ENCODE results near the gene BRCC3.

Gene BRCC3

DNA sequence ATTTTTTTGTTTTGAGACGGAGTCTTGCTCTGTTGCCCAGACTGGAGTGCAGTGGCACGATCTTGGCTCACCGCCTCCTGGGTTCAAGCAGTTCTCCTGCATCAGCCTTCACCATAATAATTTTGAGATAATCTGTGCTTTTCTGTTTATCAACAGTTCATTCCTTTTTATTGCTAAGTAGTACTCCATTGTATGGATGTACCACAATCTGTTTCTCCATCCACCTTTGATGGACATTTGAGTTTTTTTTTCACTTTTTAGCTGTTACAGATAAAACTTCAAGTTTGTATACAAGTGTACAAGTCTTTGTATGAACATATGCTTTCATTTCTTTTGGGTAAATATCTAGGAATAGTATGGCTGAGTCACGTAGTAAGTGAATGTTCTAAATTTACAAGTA, 35.6 kb upstream of the BRCC3 start:
- Histone ChIP-seq H3K36me3 (ENCODE audit: control insufficient read depth, insufficient read depth, low read length) (peaks cover 8% of the 10 kb centered on the region), H3K27ac (ENCODE audit: insufficient read depth, low read length, poor library complexity, severe bottlenecking) (no peak overlapping the region), H3K9me3 (ENCODE audit: control insufficient read depth, low read length) (no peaks in the 10 kb centered on the region), H3K27me3 (replicated peaks; ENCODE audit: control insufficient read depth, insufficient read depth, low read length, poor library complexity, severe bottlenecking) (no peaks in the 10 kb centered on the region), H3K4me1 (ENCODE audit: control insufficient read depth, insufficient read depth, low read length, poor library complexity, severe bottlenecking) (no peaks in the 10 kb centered on the region), H3K4me3 (ENCODE audit: insufficient read depth, low read depth, low read length, poor library complexity, severe bottlenecking) (no peak overlapping the region)
- no peak for DNase-seq

DNA sequence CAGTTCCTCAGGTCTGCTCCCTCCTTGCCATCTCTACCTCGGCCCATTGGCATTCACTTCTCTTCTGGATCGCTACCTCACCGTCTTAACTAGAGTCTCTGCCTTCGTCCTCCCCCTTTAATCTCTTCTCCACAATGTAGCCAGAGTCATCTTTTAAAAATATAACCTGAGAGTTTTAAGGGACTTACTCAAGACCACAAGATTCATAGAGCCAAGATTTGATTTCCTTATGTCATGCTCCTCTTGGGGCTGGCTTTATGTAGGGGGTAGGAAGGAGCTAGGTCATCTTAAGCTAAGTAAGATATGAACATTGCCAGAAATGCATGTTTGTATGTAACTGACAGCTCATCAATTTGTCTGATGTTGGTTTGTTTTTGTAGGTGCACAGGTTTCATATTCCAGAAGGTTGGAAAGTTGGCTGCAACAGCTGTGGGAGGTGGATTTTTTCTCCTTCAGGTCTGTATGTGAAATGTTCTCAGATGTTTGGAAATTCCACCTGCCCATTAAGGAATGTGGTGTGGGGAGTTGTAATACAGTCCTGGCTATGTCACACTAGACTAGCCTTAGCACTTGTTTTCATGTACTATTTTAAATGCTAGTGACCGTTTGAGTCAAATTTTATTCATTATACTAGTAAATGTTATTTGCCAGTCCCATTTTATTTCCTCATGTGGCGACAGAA, 25.0 kb upstream of the BRCC3 start:
- Histone ChIP-seq H3K27ac (ENCODE audit: insufficient read depth, low read length, poor library complexity, severe bottlenecking) (no peak overlapping the region), H3K36me3 (ENCODE audit: control insufficient read depth, insufficient read depth, low read length) (peaks cover 4% of the 10 kb centered on the region), H3K4me3 (ENCODE audit: insufficient read depth, low read depth, low read length, poor library complexity, severe bottlenecking) (no peak overlapping the region), H3K9me3 (ENCODE audit: control insufficient read depth, low read length) (no peaks in the 10 kb centered on the region), H3K27me3 (replicated peaks; ENCODE audit: control insufficient read depth, insufficient read depth, low read length, poor library complexity, severe bottlenecking) (no peaks in the 10 kb centered on the region), H3K4me1 (ENCODE audit: control insufficient read depth, insufficient read depth, low read length, poor library complexity, severe bottlenecking) (no peaks in the 10 kb centered on the region)
- no peak for DNase-seq

DNA sequence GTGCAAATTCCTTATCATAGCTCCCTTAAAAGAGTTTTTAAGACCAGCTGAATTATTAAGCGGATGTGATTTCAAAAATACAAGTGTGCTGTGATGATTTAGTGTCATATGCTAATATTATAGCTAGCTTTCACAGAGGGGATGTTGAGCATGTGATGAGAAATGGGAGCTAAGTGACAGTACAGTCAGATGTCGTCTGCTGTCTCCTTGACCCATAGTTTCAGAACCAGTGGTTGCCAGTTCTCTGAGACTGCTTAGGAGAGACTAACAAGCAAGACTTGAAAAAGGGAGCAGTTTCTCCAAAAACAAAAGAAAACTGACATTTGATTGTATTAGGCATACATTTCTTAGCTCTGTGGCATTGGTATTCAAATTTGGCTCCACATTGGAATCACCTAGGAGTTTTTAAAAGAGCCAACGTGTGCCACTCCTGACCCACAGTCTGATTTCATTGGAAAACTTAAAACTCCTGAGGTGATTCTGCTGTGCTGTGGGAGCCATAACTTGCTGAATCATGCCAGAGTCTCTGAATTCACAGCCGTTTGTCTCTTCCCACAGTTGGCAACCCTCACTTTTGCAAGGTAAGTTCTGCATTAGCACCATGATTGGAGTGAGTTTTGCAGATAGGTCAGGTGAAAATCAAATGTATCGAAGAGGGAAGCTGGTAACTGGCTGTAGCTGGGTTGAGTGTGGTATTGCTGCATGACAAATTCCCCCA, 24.3 kb upstream of the BRCC3 start:
- Histone ChIP-seq H3K9me3 (ENCODE audit: control insufficient read depth, low read length) (no peaks in the 10 kb centered on the region), H3K4me3 (ENCODE audit: insufficient read depth, low read depth, low read length, poor library complexity, severe bottlenecking) (no peak overlapping the region), H3K27ac (ENCODE audit: insufficient read depth, low read length, poor library complexity, severe bottlenecking) (no peak overlapping the region), H3K4me1 (ENCODE audit: control insufficient read depth, insufficient read depth, low read length, poor library complexity, severe bottlenecking) (no peaks in the 10 kb centered on the region), H3K36me3 (ENCODE audit: control insufficient read depth, insufficient read depth, low read length) (peaks cover 4% of the 10 kb centered on the region), H3K27me3 (replicated peaks; ENCODE audit: control insufficient read depth, insufficient read depth, low read length, poor library complexity, severe bottlenecking) (no peaks in the 10 kb centered on the region)
- DNase-seq: no peak

DNA sequence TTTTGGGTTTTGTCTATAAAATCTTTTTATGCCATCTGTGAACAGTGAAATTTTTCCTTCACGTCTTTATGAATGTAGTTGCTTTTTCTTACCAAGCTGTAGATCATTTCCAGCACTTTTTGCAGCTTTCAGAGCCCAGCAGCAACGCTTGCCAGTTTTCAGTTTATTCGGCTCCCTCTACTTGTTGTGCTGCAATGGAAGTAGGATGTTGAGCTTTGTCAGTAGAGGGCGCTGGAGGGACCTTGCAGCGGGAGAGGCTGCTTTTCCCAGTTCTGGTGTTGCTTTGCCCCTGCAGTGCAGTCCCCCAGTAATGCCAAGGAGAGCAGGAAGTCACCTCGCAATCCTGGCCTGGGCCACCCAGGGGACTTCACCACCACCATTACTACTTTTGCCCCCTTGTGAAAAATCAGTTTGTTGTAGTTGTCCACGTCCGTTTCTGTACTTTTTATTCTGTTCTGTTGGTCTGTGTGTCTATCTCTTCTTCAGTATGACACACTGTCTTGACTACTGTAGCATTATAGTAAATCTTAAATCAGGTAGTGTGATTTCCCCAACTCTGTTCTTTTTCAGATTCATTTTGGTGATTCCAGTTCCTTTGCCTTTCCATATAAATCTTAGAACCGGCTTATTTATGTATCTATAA, 22.2 kb upstream of the BRCC3 start:
- Histone ChIP-seq H3K9me3 (ENCODE audit: control insufficient read depth, low read length) (no peaks in the 10 kb centered on the region), H3K4me3 (ENCODE audit: insufficient read depth, low read depth, low read length, poor library complexity, severe bottlenecking) (no peak overlapping the region), H3K27ac (ENCODE audit: insufficient read depth, low read length, poor library complexity, severe bottlenecking) (no peak overlapping the region), H3K36me3 (ENCODE audit: control insufficient read depth, insufficient read depth, low read length) (peaks cover 8% of the 10 kb centered on the region), H3K4me1 (ENCODE audit: control insufficient read depth, insufficient read depth, low read length, poor library complexity, severe bottlenecking) (no peaks in the 10 kb centered on the region), H3K27me3 (replicated peaks; ENCODE audit: control insufficient read depth, insufficient read depth, low read length, poor library complexity, severe bottlenecking) (no peaks in the 10 kb centered on the region)
- peak; percentile 7 to 16 (median 9) for DNase-seq

DNA sequence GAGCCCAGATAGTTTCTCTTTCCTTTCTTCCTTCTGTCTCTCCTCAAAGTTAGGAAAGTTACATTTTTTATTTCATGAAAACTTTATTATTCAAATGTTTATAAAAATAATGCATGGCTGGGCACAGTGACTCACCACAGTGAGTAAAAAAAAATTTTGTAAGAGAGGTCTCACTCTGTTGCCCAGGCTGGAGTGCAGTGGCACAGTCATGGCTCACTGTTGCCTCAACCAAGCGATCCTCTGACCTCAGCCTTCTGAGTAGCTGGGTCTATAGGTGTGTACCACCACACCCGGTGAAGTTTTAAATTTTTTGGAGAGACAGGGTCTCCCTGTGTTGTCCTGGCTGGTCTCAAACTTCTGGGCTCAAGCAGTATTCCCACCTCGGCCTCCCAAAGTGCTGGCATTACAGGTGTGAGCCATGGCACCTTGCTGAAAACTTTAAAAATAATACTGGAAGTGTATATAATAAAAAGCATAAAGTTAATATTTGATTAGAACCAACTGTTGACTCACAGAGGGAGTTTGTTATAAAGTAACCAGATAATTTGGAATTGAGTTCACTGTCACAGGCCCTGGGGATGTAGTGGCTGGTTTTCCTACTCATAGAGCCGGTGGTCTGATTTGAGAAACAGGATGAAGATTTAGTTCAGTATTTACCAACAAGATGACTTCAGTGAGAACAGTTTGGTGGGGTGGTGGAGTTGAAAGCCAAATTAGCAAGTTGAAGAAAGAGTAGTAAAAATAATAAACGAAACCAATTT, 18.4 kb upstream of the BRCC3 start:
- H3K9me3 ChIP-seq (ENCODE audit: control insufficient read depth, low read length): no peaks in the 10 kb centered on the region
- no peak overlapping the region for H3K4me3 ChIP-seq (ENCODE audit: insufficient read depth, low read depth, low read length, poor library complexity, severe bottlenecking)
- H3K27ac ChIP-seq (ENCODE audit: insufficient read depth, low read length, poor library complexity, severe bottlenecking): no peak overlapping the region
- DNase-seq: no peak
- H3K27me3 ChIP-seq (replicated peaks; ENCODE audit: control insufficient read depth, insufficient read depth, low read length, poor library complexity, severe bottlenecking): no peaks in the 10 kb centered on the region
- peaks cover 9% of the 10 kb centered on the region for H3K4me1 ChIP-seq (ENCODE audit: control insufficient read depth, insufficient read depth, low read length, poor library complexity, severe bottlenecking)
- H3K36me3 ChIP-seq (ENCODE audit: control insufficient read depth, insufficient read depth, low read length): peaks cover 4% of the 10 kb centered on the region

DNA sequence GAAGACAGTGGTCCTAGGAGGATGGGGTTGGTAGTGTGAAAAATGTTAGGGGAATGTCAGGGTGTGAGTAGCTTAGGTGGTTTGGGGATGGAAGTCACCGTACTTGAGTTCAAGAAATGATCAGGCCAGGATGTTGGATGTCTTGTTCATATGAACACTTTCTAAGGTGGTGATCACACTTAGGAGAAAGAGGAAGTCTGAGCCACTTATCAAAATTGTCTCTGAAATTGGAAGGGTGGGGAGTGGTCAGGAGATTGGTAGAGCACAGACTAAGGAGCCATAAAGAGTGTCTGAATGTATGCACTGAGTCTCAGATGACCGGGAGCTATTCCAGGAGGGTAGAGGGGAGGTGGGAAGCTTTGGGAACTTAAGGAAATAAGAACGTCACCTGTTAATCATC, 17.7 kb upstream of the BRCC3 start:
- Histone ChIP-seq H3K36me3 (ENCODE audit: control insufficient read depth, insufficient read depth, low read length) (peaks cover 4% of the 10 kb centered on the region), H3K9me3 (ENCODE audit: control insufficient read depth, low read length) (no peaks in the 10 kb centered on the region), H3K4me3 (ENCODE audit: insufficient read depth, low read depth, low read length, poor library complexity, severe bottlenecking) (no peak overlapping the region), H3K27me3 (replicated peaks; ENCODE audit: control insufficient read depth, insufficient read depth, low read length, poor library complexity, severe bottlenecking) (no peaks in the 10 kb centered on the region), H3K27ac (ENCODE audit: insufficient read depth, low read length, poor library complexity, severe bottlenecking) (no peak overlapping the region), H3K4me1 (ENCODE audit: control insufficient read depth, insufficient read depth, low read length, poor library complexity, severe bottlenecking) (peaks cover 9% of the 10 kb centered on the region)
- no peak for DNase-seq

DNA sequence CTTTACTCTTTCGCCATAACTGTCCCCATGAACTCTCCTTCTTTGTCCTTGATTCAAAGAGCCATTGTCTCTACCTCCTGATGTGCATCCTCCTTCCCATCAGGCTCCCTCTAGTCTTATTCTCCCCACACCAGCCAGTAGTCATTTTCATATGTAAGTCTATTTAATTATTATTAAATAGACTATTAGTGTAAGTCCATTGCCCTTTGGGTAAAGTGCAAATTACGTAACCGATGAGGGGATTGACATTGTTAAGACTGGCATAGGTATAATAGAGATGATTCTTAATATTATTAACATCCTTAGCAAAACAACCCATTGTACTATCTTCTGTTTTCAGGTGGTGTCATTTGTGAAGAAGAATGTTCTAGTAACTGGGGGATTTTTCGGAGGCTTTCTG, 17.1 kb upstream of the BRCC3 start:
- Histone ChIP-seq H3K9me3 (ENCODE audit: control insufficient read depth, low read length) (no peaks in the 10 kb centered on the region), H3K27ac (ENCODE audit: insufficient read depth, low read length, poor library complexity, severe bottlenecking) (no peak overlapping the region), H3K36me3 (ENCODE audit: control insufficient read depth, insufficient read depth, low read length) (peaks cover 4% of the 10 kb centered on the region), H3K4me3 (ENCODE audit: insufficient read depth, low read depth, low read length, poor library complexity, severe bottlenecking) (no peak overlapping the region), H3K4me1 (ENCODE audit: control insufficient read depth, insufficient read depth, low read length, poor library complexity, severe bottlenecking) (peaks cover 9% of the 10 kb centered on the region), H3K27me3 (replicated peaks; ENCODE audit: control insufficient read depth, insufficient read depth, low read length, poor library complexity, severe bottlenecking) (no peaks in the 10 kb centered on the region)
- no peak for DNase-seq

DNA sequence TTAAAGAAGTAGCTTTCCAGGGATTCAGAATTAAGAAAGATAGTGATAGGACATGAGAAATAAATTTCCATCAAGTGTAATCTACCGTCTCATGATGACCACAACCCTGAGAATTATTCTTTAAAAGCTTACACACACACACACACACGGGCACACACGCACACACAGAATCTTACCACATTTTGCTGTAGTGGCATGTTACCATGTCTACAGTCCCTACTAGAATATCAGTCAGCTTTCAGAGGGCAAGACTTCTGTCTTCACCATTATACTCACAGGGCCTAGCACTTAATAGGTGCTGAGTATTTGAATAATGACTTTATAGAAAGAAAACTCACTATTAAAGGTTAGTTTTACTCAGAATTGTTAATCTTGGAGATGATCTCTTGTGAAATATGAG, 15.8 kb upstream of the BRCC3 start:
- no peak overlapping the region for H3K4me3 ChIP-seq (ENCODE audit: insufficient read depth, low read depth, low read length, poor library complexity, severe bottlenecking)
- H3K9me3 ChIP-seq (ENCODE audit: control insufficient read depth, low read length): no peaks in the 10 kb centered on the region
- peaks cover 4% of the 10 kb centered on the region for H3K36me3 ChIP-seq (ENCODE audit: control insufficient read depth, insufficient read depth, low read length)
- H3K27me3 ChIP-seq (replicated peaks; ENCODE audit: control insufficient read depth, insufficient read depth, low read length, poor library complexity, severe bottlenecking): no peaks in the 10 kb centered on the region
- peaks cover 9% of the 10 kb centered on the region for H3K4me1 ChIP-seq (ENCODE audit: control insufficient read depth, insufficient read depth, low read length, poor library complexity, severe bottlenecking)
- no peak for DNase-seq
- H3K27ac ChIP-seq (ENCODE audit: insufficient read depth, low read length, poor library complexity, severe bottlenecking): no peak overlapping the region

DNA sequence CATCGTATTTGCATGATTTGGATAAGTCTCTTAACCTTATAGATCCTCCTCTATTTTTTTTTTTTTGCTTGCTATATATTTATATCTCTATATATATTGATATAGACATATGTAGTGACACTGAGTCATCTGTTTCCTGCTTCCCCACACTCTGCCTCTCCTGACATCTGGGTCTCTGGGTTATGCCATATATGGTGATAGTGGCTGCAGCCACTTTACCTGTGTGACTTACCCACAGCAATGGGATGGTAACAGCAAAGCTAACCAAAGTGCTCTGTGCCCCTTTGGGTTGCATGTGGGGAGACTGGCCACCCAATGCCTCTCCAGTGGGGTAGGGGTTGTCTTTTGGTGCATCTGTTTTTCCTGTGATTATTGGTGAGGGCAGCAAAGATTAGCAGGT, 14.8 kb upstream of the BRCC3 start:
- Histone ChIP-seq H3K36me3 (ENCODE audit: control insufficient read depth, insufficient read depth, low read length) (peaks cover 4% of the 10 kb centered on the region), H3K4me3 (ENCODE audit: insufficient read depth, low read depth, low read length, poor library complexity, severe bottlenecking) (no peak overlapping the region), H3K9me3 (ENCODE audit: control insufficient read depth, low read length) (no peaks in the 10 kb centered on the region), H3K27ac (ENCODE audit: insufficient read depth, low read length, poor library complexity, severe bottlenecking) (peak overlapping the region; percentile 18), H3K27me3 (replicated peaks; ENCODE audit: control insufficient read depth, insufficient read depth, low read length, poor library complexity, severe bottlenecking) (no peaks in the 10 kb centered on the region), H3K4me1 (ENCODE audit: control insufficient read depth, insufficient read depth, low read length, poor library complexity, severe bottlenecking) (peaks cover 9% of the 10 kb centered on the region)
- DNase-seq: no peak
